GM13977 (cell line): ENCODE results near the gene NATD1.

Experiments used
- DNase-seq: peaks from one replicate; pipeline ENCODE4 v3.0.0; 2012; ENCODE audit warnings: low spot score
- in situ Hi-C: fragments of 300-500 bp; cut with MboI; formaldehyde crosslinking; loops from one replicate; pipeline ENCODE4 v1.12.0; 2022; ENCODE audit warnings: low sequenced_read_pairs, low pct_unique_long_range_greater_than_20kb, mixed read lengths, inconsistent platforms; ENCODE audit not compliant: unreplicated experiment
- TF ChIP-seq, protein P1 (sequence below): IDR thresholded peaks from 2 replicates; pipeline ENCODE4 v1.5.1; 2012; ENCODE audit warnings: mild to moderate bottlenecking, control low read depth; ENCODE audit not compliant: insufficient read depth; ENCODE audit errors: extremely low read depth, missing control alignments

NATD1 gene

DNA sequence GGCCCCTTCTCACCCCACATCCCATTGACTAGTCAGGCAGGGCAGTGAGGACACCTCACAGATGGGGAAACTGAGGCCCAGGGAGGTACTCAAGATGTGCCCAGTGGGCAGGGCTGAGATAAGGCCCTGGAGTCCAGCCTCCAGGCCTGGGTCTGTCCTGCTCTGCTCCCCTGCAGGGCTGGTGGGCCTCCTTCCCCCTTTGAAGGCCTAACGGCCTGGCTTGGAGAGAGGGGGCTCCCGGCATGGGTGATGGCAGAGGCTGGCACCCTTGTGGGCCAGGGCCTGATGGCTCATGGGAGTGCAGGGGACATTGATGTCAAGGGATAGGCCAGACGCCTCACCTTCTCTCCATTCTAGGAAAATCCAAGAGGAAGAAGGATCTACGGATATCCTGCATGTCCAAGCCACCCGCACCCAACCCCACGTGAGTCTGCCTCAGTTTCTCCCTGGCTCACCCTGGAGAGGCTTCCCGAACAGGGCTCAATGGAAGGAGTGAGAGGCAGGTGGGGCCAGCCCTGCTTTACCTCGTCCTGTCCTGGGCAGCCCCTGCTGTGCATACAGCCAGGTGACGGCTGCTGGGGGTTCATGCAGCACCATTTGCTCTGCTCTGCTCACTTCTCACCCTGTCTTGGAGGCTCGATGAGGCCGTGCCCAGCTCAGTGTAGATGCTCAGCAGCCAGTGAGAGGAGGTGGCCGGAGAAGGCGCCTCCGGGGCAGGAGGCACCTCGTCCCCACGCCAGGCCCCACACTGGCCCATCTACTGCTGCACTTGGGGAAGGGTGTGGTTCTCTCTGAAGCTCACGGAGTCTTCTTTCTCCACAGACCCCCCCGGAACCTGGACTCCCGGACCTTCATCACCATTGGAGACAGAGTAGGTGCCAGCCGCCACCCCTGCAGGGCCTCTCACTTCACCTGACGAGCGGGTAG is 45.1 kb upstream of the NATD1 start:
- TF ChIP-seq, protein P1, sequence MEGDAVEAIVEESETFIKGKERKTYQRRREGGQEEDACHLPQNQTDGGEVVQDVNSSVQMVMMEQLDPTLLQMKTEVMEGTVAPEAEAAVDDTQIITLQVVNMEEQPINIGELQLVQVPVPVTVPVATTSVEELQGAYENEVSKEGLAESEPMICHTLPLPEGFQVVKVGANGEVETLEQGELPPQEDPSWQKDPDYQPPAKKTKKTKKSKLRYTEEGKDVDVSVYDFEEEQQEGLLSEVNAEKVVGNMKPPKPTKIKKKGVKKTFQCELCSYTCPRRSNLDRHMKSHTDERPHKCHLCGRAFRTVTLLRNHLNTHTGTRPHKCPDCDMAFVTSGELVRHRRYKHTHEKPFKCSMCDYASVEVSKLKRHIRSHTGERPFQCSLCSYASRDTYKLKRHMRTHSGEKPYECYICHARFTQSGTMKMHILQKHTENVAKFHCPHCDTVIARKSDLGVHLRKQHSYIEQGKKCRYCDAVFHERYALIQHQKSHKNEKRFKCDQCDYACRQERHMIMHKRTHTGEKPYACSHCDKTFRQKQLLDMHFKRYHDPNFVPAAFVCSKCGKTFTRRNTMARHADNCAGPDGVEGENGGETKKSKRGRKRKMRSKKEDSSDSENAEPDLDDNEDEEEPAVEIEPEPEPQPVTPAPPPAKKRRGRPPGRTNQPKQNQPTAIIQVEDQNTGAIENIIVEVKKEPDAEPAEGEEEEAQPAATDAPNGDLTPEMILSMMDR = no peak
- no peak for DNase-seq
- in situ Hi-C loops = loop anchor here (25.0 kb wide), 1 partner anchor 214 kb away; no protein-coding TSS in a partner anchor

DNA sequence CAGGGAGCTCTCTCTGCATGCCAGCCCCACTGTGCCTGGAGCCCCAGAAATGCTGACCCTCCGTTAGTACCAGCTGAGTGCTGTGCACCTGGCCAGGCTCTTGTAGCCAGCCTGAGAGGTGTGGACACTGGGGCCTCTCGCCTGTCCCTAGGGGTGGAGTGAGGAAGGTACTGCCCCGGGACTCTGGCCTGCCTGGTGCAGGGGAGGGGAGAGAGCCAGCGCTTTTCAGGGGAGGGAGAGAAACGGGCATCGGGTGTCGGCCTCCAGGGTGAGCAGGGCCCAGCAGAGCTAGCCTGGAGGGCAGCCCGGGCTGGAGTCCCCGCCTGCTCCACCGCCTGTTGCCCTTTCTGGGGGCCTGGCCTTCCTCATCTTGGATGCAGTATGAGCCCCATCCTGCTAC is 44.4 kb upstream of the NATD1 start:
- TF ChIP-seq, protein P1 = no peak
- in situ Hi-C loops = loop anchor here (25.0 kb wide), 1 partner anchor 215 kb away; no protein-coding TSS in a partner anchor
- no peak for DNase-seq

DNA sequence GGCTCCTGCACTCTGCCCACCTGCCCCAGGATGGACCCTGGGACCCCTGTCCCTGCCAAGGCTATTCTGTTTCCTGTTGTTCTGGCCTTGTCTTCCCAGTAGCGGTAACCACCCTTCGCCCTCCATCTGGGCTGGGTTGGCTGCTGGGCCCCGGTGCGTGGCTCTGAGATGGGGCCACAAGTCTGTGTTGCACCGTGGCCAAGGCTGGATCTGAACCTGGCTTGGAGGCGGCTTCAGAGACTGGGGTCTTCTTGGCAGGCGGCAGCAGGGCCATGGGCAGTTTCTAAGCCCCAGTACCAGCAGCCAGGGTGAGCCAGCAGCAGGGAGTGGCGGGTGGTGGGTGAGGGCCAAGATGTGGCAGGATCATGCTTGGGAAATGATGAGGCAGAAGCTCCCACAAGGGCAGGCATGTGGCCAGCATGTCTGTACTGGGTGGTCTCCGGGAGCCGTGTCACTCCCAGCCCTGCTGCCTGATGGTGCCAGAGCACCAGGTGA is 43.9 kb upstream of the NATD1 start:
- TF ChIP-seq, protein P1 = no peak
- in situ Hi-C loops = loop anchor here (25.0 kb wide), 1 partner anchor 215 kb away; no protein-coding TSS in a partner anchor
- no peak for DNase-seq

DNA sequence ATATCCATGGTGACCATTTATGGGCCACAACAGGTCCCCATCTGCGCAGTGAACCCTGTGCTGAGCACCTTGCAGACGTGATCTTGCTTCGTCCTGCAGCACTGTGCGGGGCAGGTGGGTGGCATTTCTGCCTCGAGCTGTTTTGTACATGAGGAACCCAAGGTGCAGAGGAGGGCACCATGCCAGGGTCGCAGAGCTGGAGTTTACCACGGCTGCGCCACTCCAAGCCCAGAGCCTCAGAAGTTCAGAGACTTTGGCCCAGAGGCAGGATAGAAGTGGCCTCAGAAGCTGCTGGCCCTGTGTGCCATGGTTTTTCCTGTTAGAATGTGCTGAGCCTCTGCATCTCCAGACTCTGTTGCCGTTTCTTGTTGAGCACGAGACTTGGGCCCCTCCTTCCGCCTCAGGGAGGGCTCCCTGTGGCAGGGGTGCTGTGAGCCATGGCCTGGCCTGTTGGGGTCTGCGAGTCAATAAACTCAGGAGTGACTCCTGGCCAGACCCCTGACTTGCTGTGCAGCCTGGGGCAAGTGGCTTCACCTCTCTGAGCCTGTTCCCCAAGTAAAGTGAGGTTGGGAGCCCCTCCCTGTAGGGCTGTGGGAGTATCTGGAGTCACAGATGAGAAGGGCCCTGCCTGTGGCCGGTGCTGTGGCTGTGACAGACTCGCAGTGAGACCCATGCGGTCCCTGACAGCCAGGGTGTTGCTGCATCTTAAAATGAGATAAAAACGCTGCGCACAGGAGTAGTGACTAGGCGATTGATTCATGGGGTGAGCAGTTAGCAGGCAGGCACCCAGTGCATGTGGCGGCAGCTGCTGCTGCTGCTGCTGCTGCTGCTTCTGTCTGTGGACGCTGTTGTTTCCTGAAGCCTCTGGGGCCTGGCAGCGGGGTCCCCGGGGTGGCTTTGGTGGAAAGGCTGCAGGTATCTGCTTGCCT is 43.2 kb upstream of the NATD1 start:
- in situ Hi-C loops = loop anchor here (25.0 kb wide), 1 partner anchor 216 kb away; no protein-coding TSS in a partner anchor
- TF ChIP-seq, protein P1 = no peak
- DNase-seq = no peak

DNA sequence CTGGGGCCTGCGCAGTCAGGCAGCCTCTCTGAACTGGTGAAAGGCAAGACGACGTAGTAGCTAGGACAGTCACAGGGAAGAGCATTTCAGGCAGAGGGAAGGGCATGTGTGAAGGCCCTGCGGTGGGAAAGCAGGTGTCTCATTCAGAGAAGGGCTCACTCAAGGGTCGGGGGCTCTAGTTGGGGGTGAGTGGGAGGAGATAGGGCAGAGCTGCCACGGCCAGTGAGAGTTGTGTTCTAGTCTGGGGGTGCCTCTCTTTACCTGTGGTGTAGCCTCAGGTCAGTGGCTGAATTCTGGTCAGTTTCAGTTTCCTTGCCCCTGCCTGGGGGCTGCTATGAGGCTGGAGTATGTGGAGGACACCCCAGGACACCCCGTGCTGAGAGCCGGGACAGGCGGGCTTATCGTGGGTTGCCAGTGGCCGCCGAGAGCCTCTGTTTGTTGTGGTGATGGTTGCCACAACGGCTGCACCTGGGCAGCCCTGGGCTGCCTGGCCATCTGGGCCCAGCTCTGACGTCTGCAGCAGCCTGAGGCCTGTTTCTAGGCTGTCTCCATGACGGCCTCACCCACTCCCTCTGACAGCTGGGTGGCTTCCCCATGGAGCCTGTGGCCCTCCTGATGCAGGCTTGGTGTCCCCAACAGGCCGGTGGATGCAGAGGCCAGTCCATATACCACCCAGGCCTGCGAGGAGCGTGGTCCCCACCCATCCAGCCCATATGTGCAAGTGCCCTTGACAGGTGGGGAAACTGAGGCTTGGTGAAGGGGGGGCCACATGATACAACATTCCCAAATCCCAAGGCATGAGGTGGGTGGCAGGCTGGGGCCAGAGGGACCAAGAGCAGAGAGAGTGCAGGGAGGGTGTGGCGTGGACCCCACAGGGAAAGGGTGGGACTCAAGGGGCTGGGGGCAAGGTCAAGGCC is 42.1 kb upstream of the NATD1 start:
- TF ChIP-seq, protein P1 = no peak
- no peak for DNase-seq
- in situ Hi-C loops = loop anchor here (25.0 kb wide), 1 partner anchor 217 kb away; no protein-coding TSS in a partner anchor
